Embryonic facial prominence (tissue), 1 donor: ENCODE measurements around the gene NCEH1.
"Not testable (repeated sequence)": the region's sequence is repeated elsewhere in the genome, so short reads cannot be mapped to it uniquely, and the experiment has no call there.

ENCODE experiments used
- DNase-seq: peaks from one replicate; pipeline ENCODE4 v3.0.0-alpha.2; 2016; ENCODE audit errors: extremely low spot score

The NCEH1 gene

DNA sequence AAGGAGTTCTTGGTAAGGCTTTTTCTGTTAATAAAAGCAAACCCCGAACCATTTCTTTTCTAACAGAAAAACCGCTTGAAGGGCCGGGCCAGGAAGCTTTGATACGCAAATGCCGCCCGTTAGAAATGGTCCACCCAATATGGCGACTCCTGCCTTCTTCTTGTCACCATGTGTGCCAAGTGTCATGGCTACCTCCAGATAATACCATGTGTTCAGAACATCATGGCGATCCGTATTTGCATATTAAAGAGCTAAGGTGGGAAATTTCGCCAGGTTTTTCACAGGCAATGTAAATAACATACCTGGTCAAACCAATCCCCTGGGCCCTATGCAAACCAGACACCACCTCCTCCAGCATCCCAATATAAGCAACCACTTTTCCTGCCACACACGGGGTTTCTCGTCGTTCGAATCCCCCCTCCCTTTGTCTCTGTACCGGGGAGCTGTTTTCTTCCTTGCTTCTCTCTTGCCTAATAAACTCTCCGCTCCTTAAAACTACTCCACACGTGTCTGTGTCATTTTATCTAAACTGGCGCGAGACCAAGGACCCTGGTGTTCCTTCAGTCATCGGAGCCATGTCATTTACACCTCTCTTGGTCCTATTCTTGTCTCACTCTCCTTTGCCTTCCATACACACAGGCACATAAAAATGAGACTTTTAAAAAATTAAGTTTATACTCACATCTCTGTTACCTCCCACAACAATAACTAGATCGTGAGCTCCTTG, 34.5 kb downstream of the NCEH1 start:
- DNase-seq = no peak

- DNase-seq = no peak
Measured at GRCh38 chr3:172675441-172676193, 35.2 kb downstream of the NCEH1 start.

DNA sequence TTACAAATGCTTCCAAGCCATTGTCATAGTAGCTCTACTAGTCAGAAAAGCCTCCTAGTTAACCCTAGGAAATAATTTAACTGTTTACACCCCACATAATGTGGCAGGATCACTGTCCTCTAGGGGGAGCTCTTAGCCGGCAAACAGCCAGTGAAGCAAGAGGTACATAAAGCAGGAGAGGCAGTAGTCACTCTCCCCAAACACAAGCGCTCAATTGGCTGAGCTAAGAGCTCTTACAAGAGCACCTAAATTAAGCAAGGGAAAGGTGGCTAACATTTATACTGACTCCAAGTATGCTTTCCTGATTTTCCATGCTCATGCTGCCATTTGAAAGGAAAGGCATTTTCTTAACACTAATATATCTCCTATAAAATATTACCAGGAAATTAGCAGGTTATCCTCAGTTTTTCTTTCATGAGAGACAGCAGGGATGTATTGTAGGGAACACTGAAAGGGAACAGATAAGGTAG, 37.6 kb downstream of the NCEH1 start:
- no peak for DNase-seq

DNA sequence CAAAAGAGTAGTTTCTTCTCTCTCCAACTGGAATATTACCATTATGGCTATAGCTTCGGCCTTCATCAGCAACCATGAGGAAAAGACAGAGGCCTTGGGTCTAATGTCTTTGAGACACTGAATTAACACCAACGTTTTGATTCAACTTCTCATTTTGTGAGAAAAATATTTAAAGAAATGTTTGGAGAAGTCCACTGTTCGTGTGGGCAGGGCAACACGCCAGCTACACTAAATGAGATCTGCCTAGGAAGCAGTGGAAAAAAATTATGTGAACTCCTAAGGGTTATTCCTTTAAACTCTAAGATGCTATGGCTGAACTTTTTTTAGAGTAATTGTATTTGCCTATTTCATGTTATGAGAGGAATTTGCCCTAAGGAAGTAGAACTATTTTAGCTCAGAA, 41.8 kb downstream of the NCEH1 start:
- DNase-seq = no peak

- DNase-seq = no peak
Measured at GRCh38 chr3:172666873-172667694, 43.8 kb downstream of the NCEH1 start.

DNA sequence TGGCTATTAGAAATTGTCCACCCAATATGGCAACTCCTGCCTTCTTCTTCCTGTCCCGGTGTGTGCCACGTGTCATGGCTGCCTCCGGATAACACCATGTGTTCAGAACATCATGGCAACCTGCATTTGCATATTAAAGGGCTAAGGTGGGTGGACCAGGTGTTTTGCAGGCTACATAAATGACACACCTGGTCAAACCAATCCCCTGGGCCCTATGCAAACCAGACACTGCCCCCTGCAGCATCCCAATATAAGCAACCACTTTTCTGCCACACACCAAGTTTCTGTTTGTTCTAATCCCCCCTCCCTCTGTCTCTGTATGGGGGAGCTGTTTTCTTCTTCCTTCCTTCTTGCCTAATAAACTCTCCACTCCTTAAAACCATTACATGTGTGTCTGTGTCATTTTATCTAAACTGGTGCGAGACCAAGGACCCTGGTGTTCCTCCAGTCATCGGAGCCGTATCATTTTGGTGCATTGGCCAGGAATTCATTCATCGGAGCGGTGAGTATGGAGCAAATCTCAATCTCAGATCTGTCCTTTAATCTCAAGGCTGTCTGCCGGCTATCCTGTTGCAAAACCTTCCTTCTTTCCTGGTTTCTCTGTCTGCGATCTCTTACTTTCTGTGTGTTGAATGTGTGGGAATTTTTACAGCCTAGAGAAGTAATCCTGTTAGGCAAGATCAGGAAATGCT, 44.5 kb downstream of the NCEH1 start:
- DNase-seq = no peak

- DNase-seq = not testable (repeated sequence)
Measured at GRCh38 chr3:172665510-172665909, 45.4 kb downstream of the NCEH1 start.

- DNase-seq = not testable (repeated sequence)
Measured at GRCh38 chr3:172660421-172660820, 50.4 kb downstream of the NCEH1 start.

- DNase-seq = no peak
Measured at GRCh38 chr3:172659246-172660002, 51.4 kb downstream of the NCEH1 start.

GRCh38 chr3:172658344-172659245, 52.3 kb downstream of the NCEH1 start:
- no peak for DNase-seq

DNA sequence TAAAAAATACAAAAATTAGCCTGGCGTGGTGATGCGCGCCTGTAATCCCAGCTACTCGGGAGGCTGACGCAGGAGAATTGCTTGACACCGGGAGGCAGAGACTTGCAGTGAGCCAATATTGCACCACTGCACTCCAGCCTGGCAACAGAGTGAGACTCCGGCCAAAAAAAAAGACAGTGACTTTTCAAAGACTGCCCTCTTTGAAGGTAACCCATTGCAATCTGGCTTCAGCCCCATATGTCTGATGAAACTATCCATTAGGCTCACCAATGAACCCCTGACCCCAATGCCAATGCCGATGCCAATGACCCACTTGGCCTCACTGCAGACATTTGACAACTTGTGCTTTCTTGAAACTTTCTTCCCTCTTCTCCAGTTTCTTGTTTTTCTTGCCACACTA, 54.3 kb downstream of the NCEH1 start:
- no peak for DNase-seq

DNA sequence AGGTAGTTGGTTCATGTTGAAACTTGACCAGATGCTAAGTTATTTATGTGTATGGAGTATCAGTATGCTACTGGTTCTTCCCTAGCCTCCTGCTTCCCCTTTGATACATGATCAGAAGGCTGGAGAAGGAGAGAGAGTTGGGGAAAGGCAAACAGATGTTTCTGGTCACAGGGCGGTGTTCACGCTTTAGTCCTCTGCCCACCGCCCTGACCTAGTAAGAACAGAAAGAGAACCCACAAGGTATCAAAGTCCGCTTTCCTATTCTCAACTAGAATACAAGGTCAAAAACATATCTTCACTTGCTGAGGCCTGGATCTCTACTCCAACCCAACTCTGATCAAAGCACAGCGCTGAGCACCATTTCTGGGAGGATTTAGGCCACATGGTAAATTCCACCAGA, 55.5 kb downstream of the NCEH1 start:
- no peak for DNase-seq

- DNase-seq = no peak
Measured at GRCh38 chr3:172654470-172654869, 56.4 kb downstream of the NCEH1 start.

GRCh38 chr3:172653004-172653572, 57.8 kb downstream of the NCEH1 start:
- no peak for DNase-seq

GRCh38 chr3:172651936-172652625, 58.8 kb downstream of the NCEH1 start:
- DNase-seq = no peak

- no peak for DNase-seq
Measured at GRCh38 chr3:172649987-172650386, 60.9 kb downstream of the NCEH1 start.

- DNase-seq = no peak
Measured at GRCh38 chr3:172648747-172649146, 62.1 kb downstream of the NCEH1 start.

GRCh38 chr3:172647823-172648222, 63.0 kb downstream of the NCEH1 start:
- DNase-seq = no peak

- no peak for DNase-seq
Measured at GRCh38 chr3:172647080-172647479, 63.8 kb downstream of the NCEH1 start.
